Brain microvascular endothelial cell (primary cell): Measurements from ENCODE around the gene ZNF76.
"Not testable (repeated sequence)": the region's sequence is repeated elsewhere in the genome, so short reads cannot be mapped to it uniquely, and the experiment has no call there.

Source experiments
- DNase-seq: peaks from one replicate; pipeline ENCODE4 v3.0.0-alpha.2; 2020
- H3K27ac ChIP-seq: fragments of 250-450 bp; sonication (Bioruptor Pico); 2 replicates; pipeline ENCODE4 v1.5.1; 2020; ENCODE audit warnings: mild to moderate bottlenecking, moderate library complexity
- H3K27me3 ChIP-seq: fragments of 250-450 bp; sonication (Bioruptor Pico); replicated peaks from 2 replicates; pipeline ENCODE4 v1.5.1; 2020; ENCODE audit warnings: mild to moderate bottlenecking
- H3K36me3 ChIP-seq: fragments of 250-450 bp; sonication (Bioruptor Pico); replicated peaks from 2 replicates; pipeline ENCODE4 v1.5.1; 2020; ENCODE audit warnings: mild to moderate bottlenecking
- H3K4me3 ChIP-seq: 2 replicates; pipeline ENCODE4 v1.5.1; 2011; ENCODE audit warnings: low read depth, mild to moderate bottlenecking, control low read depth, low read length, moderate library complexity
- in situ Hi-C: cut with HindIII; loops from 2 replicates; pipeline ENCODE4 v1.10.0; 2017; ENCODE audit warnings: low sequenced_read_pairs, low pct_ligation_motif_present
- TF ChIP-seq, protein P1 (sequence below): IDR thresholded peaks from 2 replicates; pipeline ENCODE4 v1.5.1; 2011; ENCODE audit warnings: low read depth, mild to moderate bottlenecking, moderate library complexity, low read length, control low read depth, inconsistent platforms; ENCODE audit errors: missing control alignments

The ZNF76 gene

GRCh38 chr6:35327349-35328027 lies 68.0 kb downstream of the ZNF76 start:
- in situ Hi-C loops, result no loop called here
- peak; percentile 56 for DNase-seq
- no peaks in the 10 kb centered on the region for H3K36me3 ChIP-seq

GRCh38 chr6:35328108-35328723 lies 68.7 kb downstream of the ZNF76 start:
- DNase-seq, result no peak
- in situ Hi-C loops, result no loop called here

More at GRCh38 chr6:35327349-35328027, 68.0 kb downstream of the ZNF76 start:
- H3K4me3 ChIP-seq, result no peak overlapping the region
- TF ChIP-seq, protein P1, sequence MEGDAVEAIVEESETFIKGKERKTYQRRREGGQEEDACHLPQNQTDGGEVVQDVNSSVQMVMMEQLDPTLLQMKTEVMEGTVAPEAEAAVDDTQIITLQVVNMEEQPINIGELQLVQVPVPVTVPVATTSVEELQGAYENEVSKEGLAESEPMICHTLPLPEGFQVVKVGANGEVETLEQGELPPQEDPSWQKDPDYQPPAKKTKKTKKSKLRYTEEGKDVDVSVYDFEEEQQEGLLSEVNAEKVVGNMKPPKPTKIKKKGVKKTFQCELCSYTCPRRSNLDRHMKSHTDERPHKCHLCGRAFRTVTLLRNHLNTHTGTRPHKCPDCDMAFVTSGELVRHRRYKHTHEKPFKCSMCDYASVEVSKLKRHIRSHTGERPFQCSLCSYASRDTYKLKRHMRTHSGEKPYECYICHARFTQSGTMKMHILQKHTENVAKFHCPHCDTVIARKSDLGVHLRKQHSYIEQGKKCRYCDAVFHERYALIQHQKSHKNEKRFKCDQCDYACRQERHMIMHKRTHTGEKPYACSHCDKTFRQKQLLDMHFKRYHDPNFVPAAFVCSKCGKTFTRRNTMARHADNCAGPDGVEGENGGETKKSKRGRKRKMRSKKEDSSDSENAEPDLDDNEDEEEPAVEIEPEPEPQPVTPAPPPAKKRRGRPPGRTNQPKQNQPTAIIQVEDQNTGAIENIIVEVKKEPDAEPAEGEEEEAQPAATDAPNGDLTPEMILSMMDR, result peak; percentile 87
- H3K27me3 ChIP-seq, result peaks cover 1% of the 10 kb centered on the region
- H3K27ac ChIP-seq, result no peak overlapping the region

DNA sequence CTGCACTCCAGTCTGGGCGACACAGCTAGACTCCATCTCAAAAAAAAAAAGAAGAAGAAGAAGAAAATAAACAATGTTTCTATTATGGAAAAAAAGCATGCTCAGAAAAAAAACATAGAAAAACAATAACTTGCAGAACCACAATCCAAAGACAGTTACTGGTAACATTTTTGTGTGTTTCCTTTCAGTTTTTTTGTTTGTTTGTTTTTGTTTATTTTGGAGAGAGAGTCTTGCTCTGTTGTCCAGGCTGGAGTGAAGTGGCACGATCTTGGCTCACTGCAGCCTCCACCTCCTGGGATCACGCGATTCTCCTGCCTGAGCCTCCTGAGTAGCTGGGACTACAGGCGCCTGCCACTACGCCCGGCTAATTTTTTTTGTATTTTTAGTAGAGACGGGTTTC lies 69.4 kb downstream of the ZNF76 start:
- DNase-seq, H3K27me3 ChIP-seq, H3K36me3 ChIP-seq, in situ Hi-C loops, H3K4me3 ChIP-seq, H3K27ac ChIP-seq: not testable (repeated sequence)

More at GRCh38 chr6:35328108-35328723, 68.7 kb downstream of the ZNF76 start:
- Histone ChIP-seq H3K27me3 (peaks cover 6% of the 10 kb centered on the region), H3K36me3 (no peaks in the 10 kb centered on the region), H3K27ac (no peak overlapping the region), H3K4me3 (no peak overlapping the region)
- TF ChIP-seq, protein P1, result no peak

- Histone ChIP-seq H3K27me3 (peaks cover 12% of the 10 kb centered on the region), H3K27ac (no peak overlapping the region), H3K36me3 (no peaks in the 10 kb centered on the region), H3K4me3 (no peak overlapping the region)
- TF ChIP-seq, protein P1, result no peak
- in situ Hi-C loops, result no loop called here
- no peak for DNase-seq
Measured at GRCh38 chr6:35330541-35331119, 71.1 kb downstream of the ZNF76 start.

DNA sequence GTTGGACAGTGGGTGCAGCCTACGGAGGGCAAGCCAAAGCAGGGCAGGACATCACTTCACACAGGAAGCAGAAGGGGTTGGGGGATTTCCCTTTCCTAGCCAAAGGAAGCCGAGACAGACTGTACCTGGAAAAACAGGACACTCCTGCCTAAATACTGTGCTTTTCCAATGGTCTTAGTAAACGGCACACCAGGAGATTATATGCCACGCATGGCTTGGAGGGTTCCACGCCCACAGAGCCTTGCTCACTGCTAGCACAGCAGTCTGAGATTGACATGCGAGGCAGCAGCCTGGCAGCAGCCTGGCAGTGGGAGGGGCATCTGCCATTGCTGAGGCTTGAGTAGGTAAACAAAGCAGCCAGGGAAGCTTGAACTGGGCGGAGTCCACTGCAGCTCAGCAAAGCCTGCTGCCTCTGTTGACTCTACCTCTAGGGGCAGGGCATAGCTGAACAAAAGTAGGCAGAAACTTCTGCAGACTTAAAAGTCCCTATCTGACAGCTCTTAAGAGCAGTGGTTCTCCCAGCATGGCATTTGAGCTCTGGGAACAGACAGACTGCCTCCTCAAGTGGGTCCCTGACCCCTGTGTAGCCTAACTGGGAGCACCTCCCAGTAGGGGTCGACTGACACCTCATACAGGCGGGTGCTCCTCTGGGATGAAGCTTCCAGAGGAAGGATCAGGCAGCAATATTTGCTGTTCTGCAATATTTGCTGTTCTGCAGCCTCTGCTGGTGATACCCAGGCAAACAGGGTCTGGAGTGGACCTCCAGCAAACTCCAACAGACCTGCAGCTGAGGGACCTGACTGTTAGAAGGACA lies 72.7 kb downstream of the ZNF76 start:
- DNase-seq, H3K27ac ChIP-seq, H3K36me3 ChIP-seq, in situ Hi-C loops, H3K4me3 ChIP-seq: not testable (repeated sequence)
- H3K27me3 ChIP-seq, result peaks cover 12% of the 10 kb centered on the region
- TF ChIP-seq, protein P1, result peak; percentile 31

DNA sequence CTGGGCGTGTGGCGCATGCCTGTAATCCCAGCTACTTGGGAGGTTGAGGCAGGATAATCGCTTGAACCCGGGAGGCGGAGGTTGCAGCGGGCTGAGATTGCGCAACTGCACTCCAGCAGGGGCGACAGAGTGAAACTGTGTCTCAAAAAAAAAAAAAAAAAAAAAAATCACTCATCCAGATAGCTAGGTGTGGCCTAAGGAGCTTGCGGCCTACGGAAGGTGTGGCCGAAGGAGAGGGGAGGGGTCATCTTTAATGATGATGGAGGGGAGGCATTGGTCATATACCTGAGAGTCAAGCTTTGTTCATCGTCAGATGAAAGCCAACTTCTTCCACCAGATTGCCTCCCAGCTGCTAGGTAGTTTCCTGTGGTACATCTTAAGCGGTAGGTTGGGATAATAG lies 82.0 kb downstream of the ZNF76 start:
- TF ChIP-seq, protein P1, result no peak
- in situ Hi-C loops, result no loop called here

More for the DNA sequence above, 82.0 kb downstream of the ZNF76 start:
- no peak for DNase-seq
- peaks cover 5% of the 10 kb centered on the region for H3K36me3 ChIP-seq
- no peak overlapping the region for H3K27ac ChIP-seq
- H3K4me3 ChIP-seq, result no peak overlapping the region
- H3K27me3 ChIP-seq, result no peaks in the 10 kb centered on the region
